HG03045 (cell line): ENCODE data around the gene CDKN2B.
A peak's percentile ranks its signal among the peaks of the same experiment; 100 is the strongest.

ENCODE experiments used
- ATAC-seq: cut with Tn5 transposase; IDR thresholded peaks from one replicate; pipeline ENCODE4 v1.9.1; 2021; ENCODE audit warnings: mild to moderate bottlenecking, moderate library complexity; ENCODE audit not compliant: unreplicated experiment

Gene CDKN2B

DNA sequence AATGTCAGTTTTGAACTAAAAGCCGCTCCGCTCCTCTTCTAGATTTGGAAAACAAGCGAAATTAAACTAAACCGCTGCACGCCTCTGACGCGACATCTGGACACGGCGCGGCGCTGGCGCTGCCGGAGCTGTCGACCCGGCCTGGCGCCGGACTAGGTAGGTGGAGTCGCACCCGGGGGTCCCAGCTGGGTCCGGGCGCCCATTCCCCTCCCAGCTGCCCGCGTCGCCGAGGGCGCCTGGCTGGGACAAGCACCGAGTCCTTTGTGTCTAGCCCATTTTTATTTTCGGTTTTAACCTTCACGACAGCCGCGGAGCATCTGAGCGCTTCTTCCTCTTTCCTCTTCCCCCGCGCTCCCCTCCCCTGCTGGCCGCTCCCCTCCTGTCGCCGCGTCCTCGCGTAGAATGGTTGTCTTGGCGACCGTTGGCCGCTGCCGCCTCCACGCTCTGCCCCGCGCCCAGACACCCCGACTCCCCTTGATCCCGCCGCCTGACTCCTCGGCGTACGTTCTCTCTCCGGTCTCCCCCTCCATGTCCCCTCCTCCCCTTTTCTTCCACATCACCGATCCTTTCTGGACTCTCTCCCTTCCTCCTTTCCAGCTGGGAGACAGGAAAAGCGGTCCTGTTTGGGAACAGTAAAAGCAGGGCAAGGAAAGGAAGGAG is 14.0 kb downstream of the CDKN2B start:
- peak; percentile 88 for ATAC-seq

DNA sequence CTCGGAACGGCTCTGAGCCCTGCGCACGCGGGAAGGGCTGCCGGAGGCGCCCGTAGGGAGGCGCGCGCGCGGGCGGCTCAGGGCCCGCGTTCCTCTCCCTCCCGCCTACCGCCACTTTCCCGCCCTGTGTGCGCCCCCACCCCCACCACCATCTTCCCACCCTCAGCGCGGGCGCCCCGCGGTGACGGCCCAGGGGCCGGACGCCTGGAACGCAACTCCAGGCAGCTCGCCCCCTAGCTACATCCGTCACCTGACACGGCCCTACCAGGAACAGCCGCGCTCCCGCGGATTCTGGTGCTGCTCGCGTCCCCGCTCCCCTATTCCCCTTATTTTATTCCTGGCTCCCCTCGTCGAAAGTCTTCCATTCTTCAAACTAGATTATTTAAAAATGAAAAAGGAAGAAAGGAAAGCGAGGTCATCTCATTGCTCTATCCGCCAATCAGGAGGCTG is 14.5 kb downstream of the CDKN2B start, which contains the start of gene CDKN2B-AS1:
Gene CDKN2B-AS1 (plus strand): TSS at position 236 of the 450 bp plus-strand sequence.
- ATAC-seq = peak; percentile 49

DNA sequence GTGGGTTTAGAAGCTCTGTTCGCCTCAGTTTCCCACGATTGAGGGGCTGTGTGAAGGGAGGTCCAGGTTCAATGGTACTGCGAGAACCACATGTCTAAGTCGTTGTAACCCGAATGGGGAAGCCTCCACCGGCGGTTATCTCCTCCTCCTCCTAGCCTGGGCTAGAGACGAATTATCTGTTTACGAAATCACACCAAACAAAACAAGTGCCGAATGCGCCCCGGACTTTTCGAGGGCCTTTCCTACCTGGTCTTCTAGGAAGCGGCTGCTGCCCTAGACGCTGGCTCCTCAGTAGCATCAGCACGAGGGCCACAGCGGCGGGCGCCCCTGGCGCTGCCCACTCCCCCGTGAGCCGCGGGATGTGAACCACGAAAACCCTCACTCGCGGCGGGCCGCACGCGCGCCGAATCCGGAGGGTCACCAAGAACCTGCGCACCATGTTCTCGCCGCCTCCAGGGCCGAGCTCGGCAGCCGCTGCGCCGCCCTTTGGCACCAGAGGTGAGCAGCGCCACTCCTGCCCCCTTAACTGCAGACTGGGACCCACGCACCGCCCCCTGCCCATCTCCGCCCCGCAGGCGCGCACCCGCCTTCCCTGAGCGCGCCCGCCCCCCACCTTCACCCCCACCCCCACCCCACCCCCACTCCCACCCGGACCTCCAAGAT is 15.1 kb downstream of the CDKN2B start, which contains the start of gene CDKN2A:
Gene CDKN2A (minus strand): TSS at position 500 of the 663 bp plus-strand sequence.
- ATAC-seq = peak; percentile 40

DNA sequence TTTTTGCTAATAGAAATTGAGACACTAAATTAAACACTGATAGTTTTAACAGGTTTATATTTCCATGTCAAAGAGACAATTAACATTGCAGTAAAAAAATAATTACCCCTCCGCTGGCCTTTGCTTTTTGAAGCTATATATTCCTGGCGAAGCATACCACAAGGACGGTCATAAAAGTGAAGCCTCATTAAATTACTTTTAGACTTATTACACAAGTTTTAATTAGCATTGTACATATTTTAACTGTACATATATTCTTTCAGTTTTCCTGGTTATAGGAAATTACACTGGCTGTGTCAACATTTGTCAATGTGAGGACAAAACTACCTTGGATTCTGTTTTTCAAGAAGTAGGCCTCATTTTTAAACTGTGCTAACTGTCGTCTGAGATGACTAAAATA is 16.1 kb downstream of the CDKN2B start:
- no peak for ATAC-seq

DNA sequence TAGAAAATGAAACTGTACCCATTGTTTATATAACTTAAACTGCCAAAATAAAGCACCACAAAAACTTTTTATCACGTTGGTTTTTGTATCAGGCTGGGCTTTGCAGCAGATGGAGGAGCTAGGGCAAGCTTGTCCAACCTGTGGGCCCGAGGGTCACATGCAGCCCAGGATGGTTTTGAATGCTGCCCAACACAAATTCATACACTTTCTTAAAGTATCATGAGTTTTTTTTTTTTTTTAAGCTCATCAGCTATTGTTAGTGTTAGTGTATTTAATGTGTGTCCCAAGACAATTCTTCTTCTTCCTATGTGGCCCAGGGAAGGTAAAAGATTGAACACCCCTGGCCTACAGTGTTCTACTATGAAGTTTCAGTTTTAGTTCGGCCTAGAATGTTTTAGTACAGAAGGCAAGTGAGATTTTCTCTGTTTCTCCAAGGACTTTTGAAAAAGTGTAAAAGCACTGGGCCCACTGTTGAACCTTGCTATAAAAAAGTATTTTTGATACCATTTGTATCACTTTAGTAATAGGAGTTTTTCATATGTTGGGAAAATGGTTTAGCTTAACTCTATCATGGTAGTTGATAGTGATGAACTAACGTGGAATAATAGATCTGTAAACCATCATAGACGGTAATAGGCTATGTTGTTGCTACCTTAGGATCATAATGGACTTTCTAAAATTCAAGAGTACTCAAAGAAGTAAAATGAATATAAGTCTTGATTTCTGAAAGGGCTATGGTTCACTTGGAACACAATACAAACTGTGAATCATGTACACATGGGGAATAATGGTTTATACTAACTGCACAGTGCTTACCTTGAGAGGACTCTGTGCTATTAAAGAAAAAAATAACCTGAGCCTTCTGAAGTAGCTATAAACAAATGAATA is 17.8 kb downstream of the CDKN2B start:
- no peak for ATAC-seq

DNA sequence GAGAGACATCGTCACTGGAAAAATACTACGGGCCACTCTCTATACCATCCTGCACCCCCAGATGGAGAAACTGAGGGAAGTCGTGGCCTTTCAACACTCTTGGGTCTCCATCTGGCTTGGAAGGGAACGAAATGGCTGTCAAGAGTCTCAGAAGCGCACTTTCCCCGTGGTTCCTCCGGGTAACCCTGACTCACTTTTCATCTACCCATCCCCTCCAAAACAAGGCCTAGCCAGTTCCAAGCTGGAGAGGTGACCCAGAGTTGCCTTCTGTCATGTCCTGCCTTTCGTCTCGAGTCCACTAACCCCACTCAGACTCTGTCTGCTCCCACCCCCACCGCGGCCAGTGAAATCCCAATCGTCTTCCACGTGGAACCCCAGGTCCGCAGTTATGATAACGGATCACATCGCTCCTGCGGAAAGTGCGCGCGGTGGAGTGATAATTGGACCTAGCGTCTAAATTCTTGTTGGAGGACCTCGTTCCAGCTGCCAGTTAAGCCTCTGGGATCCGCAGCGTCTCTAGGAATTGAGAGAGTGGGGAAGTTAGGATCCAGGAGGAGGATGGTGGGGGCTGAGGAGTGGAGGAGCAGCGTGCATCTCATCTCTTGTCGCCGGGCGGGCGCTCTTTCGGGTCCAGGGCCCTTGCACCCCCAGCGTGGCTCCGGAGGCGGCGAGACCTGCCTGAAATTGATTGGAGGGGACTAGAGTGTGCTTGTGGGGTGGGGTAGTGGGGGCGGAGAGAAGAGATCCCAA is 19.5 kb downstream of the CDKN2B start:
- no peak for ATAC-seq

DNA sequence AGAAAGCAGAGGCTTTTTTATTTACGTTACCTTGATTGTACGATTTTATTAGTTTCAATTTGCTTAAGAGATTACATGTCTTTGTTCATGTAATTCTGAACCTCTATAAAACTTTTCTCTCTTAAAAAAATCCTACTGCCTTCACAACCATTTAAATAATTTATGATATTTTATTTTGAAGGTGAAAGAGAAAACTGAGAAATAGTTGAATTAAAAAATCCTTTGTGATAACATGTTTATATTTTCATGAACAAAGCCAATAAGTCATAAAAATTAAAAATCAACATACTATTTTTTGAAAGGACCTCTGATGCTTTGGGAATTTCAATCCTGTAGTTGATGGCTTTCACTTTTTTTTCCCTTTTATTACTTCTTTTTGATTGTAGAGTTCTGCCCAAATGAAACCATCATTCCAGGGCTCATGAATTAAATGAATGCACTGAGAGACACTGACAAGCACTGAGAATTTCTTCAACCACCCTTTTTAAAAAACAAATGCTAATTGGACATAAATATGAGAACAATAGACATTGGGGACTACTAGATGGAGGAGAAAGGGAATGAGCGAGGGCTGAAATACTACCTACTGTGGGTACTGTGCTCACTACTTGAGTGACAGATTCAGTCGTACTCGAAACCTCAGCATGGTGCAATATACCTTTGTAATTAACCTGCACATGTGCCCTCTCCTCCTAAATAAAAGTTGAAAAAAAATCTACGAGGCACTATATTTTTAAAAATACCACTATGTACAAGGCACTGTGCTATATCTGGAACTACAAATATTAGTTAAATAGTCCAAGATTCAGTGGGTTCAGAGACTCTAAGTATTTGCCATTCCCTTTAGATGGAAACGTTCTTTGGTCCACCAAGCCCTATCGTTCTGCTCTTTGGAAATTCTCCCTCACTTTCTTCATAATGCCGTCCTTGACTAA is 20.8 kb downstream of the CDKN2B start:
- no peak for ATAC-seq

DNA sequence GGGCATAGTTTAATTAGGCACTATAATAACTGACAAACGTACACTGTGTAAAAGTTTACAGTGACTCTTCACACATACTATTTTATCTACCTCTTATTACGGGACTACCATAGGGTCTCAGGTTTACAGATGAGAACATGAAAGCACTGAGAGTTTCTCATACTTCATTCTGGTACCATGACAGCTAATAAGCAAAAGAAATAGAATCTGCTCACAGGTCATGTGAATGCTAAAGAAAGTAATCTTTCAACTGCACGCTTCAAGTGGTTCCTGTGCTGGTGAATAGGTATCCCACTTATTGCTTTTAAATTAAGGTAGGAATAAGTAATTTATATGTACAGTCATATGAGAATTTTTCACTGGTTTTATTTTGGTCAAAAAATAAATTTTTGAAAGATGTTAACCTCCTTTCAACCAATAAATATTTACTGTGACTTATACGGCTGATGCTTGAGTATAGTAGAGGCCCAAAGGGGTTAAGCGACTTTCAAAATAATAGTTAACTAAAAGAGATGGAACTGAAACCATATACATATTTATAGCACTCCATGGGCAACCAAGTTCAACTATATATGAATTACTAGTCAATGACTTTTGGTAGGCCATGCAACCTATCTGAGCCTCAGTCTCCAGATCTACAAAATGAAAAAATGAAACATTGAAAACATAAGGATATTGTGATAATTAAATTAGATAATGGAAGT is 23.0 kb downstream of the CDKN2B start:
- no peak for ATAC-seq

DNA sequence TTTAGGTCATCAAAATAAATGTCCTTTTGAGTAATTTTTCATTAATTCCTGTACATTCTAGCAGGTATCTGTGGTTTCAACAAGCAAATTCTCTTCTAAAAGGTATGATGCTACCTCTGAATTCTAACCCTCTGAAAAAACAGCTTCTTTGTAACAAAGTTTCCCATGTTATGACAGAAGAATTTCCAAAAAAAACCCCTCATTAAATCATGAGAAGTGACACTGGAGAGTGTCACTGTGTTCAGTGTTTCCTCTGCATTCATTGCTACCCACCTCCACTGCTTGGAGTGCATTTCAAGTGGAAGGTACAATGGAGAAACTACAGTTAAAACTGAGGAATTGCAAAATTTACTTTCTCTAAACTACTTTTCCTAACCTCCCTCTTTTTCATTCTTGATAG is 25.0 kb downstream of the CDKN2B start:
- ATAC-seq = no peak

DNA sequence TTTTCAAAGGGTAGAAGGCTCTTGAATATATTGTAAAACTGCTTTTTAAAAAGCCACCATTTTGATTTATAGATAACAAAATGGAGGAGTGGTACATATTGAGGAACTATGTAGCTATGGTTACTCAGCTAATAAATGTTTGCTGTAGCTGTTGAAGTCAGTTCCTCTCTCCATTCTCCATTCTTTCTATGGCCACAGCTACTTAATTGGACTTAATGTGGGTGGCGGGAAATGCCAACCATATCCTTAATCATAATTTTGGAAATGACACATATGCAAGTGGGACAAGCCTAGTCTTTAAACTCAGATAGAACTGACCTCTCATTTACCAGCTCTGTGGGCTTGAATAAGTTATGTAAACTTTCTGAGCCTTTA is 25.6 kb downstream of the CDKN2B start:
- ATAC-seq = no peak

DNA sequence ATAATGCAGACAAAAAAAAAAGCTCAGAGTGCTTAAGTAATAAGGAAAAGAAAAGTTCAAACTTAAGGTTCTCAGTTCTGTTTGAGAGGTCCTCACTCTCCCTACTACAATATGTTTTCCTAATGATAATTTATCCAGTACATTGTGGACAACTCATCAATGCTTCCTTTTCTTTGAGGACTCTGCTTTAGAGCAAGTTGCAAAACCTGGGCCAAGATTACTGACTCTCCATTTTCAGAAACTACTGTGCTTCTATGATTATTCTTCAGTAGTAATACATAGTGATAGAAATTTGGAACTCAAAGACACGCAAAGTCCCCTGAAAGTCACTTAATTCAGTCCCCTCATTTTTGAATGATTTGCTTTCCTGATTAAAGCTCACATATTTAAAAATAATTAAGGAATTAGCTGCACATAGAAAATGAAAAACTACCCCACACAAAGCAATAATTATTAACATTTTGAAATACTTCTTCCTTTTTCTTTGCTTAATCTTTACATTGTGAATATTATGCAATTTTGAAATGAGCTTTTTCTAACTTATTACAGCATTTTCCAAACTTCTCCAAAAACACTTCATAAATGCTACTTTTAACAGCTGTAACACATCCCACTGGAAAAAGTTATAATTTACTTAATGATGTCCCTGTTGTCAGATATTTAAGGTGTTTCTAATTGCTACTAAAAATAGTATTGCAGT is 26.1 kb downstream of the CDKN2B start:
- no peak for ATAC-seq

DNA sequence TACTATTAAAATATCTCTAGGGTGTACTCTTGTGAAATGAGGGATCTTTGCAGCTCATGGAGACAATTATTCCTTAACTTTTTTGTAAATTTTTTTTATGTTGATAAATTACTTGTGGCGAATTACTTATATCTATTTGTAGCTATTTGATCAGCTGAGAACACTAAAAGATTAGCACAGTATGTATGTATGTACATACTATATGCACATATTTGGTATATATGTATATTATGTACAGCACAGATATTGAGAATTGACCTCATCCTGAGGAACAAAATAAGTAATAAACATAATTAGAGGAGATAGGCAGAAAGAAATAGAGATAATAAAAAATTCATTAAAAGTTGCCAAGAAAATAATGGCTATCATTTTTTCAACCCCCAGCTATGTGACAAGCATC is 26.7 kb downstream of the CDKN2B start:
- no peak for ATAC-seq

DNA sequence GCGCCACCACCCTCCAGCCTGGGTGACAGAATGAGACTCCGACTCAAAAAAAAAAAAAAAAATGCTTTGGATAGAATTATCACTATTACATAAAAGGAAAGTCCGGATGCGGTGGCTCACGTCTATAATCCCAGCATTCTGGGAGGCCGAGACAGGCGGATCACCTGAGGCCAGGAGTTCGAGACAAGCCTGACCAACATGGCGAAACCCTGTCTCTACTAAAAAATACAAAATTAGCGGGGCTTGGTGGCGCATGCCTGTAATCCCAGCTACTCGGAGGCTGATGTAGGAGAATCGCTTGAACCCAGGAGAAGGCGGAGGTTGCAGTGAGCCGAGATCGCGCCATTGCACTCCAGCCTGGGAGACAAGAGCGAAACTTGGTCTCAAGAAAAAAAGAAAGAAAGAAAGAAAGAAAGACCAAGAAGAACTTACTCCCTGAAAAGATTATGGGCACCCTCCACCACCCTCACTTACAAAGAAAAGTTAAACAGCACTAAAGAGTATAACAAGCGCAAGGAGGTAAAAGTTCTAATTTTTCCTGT is 32.7 kb downstream of the CDKN2B start:
- no peak for ATAC-seq

DNA sequence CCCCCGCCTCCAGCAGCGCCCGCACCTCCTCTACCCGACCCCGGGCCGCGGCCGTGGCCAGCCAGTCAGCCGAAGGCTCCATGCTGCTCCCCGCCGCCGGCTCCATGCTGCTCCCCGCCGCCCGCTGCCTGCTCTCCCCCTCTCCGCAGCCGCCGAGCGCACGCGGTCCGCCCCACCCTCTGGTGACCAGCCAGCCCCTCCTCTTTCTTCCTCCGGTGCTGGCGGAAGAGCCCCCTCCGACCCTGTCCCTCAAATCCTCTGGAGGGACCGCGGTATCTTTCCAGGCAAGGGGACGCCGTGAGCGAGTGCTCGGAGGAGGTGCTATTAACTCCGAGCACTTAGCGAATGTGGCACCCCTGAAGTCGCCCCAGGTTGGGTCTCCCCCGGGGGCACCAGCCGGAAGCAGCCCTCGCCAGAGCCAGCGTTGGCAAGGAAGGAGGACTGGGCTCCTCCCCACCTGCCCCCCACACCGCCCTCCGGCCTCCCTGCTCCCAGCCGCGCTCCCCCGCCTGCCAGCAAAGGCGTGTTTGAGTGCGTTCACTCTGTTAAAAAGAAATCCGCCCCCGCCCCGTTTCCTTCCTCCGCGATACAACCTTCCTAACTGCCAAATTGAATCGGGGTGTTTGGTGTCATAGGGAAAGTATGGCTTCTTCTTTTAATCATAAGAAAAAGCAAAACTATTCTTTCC is 34.2 kb downstream of the CDKN2B start:
- ATAC-seq = peak; percentile 63

DNA sequence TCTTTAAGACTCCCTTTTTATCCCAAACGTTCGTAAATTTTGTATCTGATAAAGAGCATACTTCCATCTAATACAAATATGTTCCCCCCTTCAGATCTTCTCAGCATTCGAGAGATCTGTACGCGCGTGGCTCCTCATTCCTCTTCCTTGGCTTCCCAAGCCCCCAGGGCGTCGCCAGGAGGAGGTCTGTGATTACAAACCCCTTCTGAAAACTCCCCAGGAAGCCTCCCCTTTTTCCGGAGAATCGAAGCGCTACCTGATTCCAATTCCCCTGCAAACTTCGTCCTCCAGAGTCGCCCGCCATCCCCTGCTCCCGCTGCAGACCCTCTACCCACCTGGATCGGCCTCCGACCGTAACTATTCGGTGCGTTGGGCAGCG is 34.8 kb downstream of the CDKN2B start:
- ATAC-seq = no peak

DNA sequence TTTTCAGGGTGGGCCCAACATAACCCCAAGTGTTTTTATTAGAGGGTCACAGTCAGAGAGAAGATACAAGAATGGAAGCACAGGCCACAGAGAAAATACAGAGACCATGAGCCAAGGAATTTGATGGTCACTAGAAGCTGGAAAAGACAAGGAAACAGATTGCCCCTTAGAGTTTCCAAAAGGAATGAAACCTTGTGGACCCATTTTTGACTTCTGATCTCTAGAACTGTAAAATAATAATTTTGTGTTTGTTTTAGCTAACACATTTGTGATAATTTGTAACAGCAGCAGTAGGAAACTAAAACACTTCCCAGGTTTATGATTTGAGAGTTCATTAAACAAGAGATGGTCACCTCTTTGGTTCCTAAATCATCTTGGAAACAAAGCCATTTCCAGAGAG is 36.7 kb downstream of the CDKN2B start:
- ATAC-seq = no peak

DNA sequence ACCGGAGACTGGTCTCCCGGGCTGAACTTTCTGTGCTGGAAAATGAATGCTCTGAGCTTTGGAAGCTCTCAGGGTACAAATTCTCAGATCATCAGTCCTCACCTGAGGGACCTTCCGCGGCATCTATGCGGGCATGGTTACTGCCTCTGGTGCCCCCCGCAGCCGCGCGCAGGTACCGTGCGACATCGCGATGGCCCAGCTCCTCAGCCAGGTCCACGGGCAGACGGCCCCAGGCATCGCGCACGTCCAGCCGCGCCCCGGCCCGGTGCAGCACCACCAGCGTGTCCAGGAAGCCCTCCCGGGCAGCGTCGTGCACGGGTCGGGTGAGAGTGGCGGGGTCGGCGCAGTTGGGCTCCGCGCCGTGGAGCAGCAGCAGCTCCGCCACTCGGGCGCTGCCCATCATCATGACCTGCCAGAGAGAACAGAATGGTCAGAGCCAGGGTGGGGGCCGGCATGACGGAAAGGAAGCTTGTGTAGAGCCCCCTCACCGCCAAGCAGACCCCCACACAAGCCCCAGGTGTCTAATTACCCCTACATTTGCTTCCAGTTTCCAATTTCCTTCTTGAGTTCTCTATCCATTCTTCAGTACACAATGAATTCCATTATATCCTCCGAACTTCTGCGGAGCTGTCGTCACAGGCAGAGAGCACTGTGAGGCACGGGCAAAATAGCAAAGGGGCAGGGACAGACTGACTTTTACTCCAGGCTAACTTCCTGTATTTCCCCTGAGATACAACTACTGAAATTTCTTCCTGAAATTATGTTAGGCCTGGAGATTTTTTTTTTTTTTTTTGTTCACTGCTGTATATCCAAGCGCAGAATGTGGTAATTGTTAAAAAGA is 38.1 kb downstream of the CDKN2B start:
- ATAC-seq = no peak
